Thyroid gland (tissue), 4 donors: ENCODE data around the gene TAP2.

Source experiments
- POLR2A ChIP-seq, 2 donors: fragments of 450-650 bp; IDR thresholded peaks; one replicate each; pipeline ENCODE4 v1.6.1; 2017; ENCODE audit warnings: antibody characterized with exemption in 2 of 2, mild to moderate bottlenecking in 2 of 2, moderate library complexity in 1 of 2
- TF ChIP-seq, protein P1 (sequence below), 6 experiments: fragments of 200-600 bp in 3 of 6; fragments of 450-650 bp in 3 of 6; sonication (generic) in 3 of 6; IDR thresholded peaks; one replicate each; pipeline ENCODE4 v1.5.1; 2016 to 2019; ENCODE audit warnings: antibody characterized with exemption in 6 of 6, mild to moderate bottlenecking in 2 of 6, inconsistent platforms in 1 of 6, moderate library complexity in 1 of 6

GRCh38 chr6:32876603-32877002 lies 38.1 kb upstream of the TAP2 start:
- TF ChIP-seq, protein P1, sequence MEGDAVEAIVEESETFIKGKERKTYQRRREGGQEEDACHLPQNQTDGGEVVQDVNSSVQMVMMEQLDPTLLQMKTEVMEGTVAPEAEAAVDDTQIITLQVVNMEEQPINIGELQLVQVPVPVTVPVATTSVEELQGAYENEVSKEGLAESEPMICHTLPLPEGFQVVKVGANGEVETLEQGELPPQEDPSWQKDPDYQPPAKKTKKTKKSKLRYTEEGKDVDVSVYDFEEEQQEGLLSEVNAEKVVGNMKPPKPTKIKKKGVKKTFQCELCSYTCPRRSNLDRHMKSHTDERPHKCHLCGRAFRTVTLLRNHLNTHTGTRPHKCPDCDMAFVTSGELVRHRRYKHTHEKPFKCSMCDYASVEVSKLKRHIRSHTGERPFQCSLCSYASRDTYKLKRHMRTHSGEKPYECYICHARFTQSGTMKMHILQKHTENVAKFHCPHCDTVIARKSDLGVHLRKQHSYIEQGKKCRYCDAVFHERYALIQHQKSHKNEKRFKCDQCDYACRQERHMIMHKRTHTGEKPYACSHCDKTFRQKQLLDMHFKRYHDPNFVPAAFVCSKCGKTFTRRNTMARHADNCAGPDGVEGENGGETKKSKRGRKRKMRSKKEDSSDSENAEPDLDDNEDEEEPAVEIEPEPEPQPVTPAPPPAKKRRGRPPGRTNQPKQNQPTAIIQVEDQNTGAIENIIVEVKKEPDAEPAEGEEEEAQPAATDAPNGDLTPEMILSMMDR (IDR thresholded peaks at IDR 0.05) = no peak
- TF ChIP-seq POLR2A (IDR thresholded peaks at IDR 0.05) = no peak
